Subcutaneous adipose tissue (tissue), 4 donors: ENCODE measurements around the gene UQCRC2. TPM values are rescaled to one million over a fixed set of nuclear protein-coding genes. Genes with fewer than 3 reads are reported as not detected.

Experiments used
- CTCF ChIP-seq: fragments of 450-650 bp; IDR thresholded peaks from one replicate; pipeline ENCODE4 v1.5.1; 2016; ENCODE audit warnings: low read depth, mild to moderate bottlenecking, control low read depth, antibody characterized with exemption, moderate library complexity
- total RNA-seq, 4 donors: library from RNA; depleted of rRNA; stranded (reverse); fragments of >200 nt; gene quantifications; one replicate each; pipeline ENCODE4 v1.1.0, GENCODE V29; 2016

UQCRC2 gene
- total RNA-seq, 4 donors from 2014 or later, result 139 to 149 (median 144) TPM

GRCh38 chr16:21996923-21997696, 43.9 kb downstream of the UQCRC2 start:
- no peak for TF ChIP-seq CTCF

DNA sequence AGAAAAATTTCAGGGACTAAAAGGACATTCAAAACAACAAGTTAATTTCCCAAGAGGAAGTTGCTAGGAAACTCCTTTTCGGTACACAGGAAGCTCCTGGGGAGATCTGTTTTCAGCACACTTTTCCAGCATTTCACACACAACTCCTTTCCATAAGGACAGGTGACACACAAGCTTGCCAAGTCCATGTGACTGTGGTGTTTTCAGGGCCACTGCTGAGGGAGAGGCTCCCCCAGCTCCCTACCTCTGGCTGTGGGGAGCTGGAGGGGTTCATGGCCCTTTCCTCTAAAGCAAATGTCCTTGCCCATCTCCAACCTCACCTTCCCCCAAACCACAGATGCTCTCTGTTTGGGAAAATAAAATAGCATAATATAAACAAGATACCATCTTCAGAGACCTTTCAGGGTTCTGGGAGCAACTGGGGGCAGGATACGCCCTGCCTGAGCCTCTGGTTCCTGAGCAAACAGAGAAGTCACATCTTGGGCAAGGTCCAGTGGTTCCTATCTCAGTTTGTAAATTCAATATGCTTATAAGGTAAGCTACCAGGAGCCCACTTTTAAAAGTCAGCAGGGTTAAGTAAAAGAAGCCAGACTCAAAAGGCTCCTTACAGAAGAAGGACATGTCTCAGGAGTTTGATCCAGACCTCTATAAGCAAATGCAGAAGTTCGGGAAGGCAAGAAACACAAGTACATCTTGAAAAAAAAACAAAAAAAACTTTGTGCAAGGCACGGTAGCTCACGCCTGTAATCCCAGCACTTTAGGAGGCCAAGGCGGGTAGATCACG, 44.7 kb downstream of the UQCRC2 start:
- no peak for TF ChIP-seq CTCF

- no peak for TF ChIP-seq CTCF
These were observed 48.4 kb downstream of the UQCRC2 start for GRCh38 chr16:22001591-22001990.

- TF ChIP-seq CTCF, result no peak
These were observed 50.0 kb downstream of the UQCRC2 start for GRCh38 chr16:22003195-22003594.

- TF ChIP-seq CTCF, result no peak
These were observed 51.2 kb downstream of the UQCRC2 start for GRCh38 chr16:22004341-22004740.

GRCh38 chr16:22005746-22006145, 52.6 kb downstream of the UQCRC2 start:
- no peak for TF ChIP-seq CTCF

- no peak for TF ChIP-seq CTCF
These were observed 53.5 kb downstream of the UQCRC2 start for GRCh38 chr16:22006636-22007035.
